GM10266 (cell line): ENCODE results near the gene LRRC46.

ENCODE experiments used
- DNase-seq: peaks from one replicate; pipeline ENCODE4 v3.0.0; 2012; ENCODE audit errors: extremely low spot score
- CTCF ChIP-seq: IDR thresholded peaks from 2 replicates; pipeline ENCODE4 v1.5.1; 2012; ENCODE audit warnings: mild to moderate bottlenecking, low read depth; ENCODE audit not compliant: control insufficient read depth, insufficient read depth; ENCODE audit errors: missing control alignments

Gene LRRC46

GRCh38 chr17:47866941-47867340 lies 35.5 kb downstream of the LRRC46 start:
- DNase-seq, result no peak
- no peak for TF ChIP-seq CTCF

- DNase-seq, result no peak
- no peak for TF ChIP-seq CTCF
Observed at GRCh38 chr17:47867813-47868533, 36.5 kb downstream of the LRRC46 start.

GRCh38 chr17:47869114-47869513 lies 37.6 kb downstream of the LRRC46 start:
- TF ChIP-seq CTCF, result no peak
- DNase-seq, result no peak

GRCh38 chr17:47870056-47870455 lies 38.6 kb downstream of the LRRC46 start:
- TF ChIP-seq CTCF, result no peak
- no peak for DNase-seq

- TF ChIP-seq CTCF, result no peak
- no peak for DNase-seq
Observed at GRCh38 chr17:47871048-47871447, 39.6 kb downstream of the LRRC46 start.

- TF ChIP-seq CTCF, result no peak
- no peak for DNase-seq
Observed at GRCh38 chr17:47872019-47872650, 40.7 kb downstream of the LRRC46 start.

GRCh38 chr17:47872651-47873161 lies 41.2 kb downstream of the LRRC46 start:
- DNase-seq, result no peak
- TF ChIP-seq CTCF, result no peak
